IMR-90 (cell line): ENCODE measurements around the gene PRKN. TPM values are rescaled to one million over a fixed set of nuclear protein-coding genes. Genes with fewer than 3 reads are reported as not detected.

Source experiments
- ATAC-seq: fragments of 200-7000 bp; cut with Tn5 transposase; 2 replicates; pipeline ENCODE4 v1.9.1; 2020; ENCODE audit warnings: low read depth, mild to moderate bottlenecking, moderate library complexity
- BruUV-seq: library from RNA; stranded (reverse); fragments of 400-500 nt; replicated peaks from 2 replicates; lab custom pipeline; 2021; lab: Mats Ljungman, UMichigan
- CTCF ChIA-PET: fragments of 300-600 bp; formaldehyde crosslinking; extraction: SDS; loops from one replicate; lab custom pipeline; 2021; ENCODE audit warnings: antibody characterized with exemption; lab: Yijun Ruan, JAX
- POLR2A ChIA-PET: fragments of 300-600 bp; sonication (Branson Sonifier 250); formaldehyde crosslinking; loops from one replicate; lab custom pipeline; 2022; ENCODE audit warnings: antibody characterized with exemption; ENCODE audit not compliant: unreplicated experiment; lab: Charles Lee
- DNase-seq: peaks from one replicate; pipeline ENCODE4 v3.0.0; 2013
- H2AFZ ChIP-seq: replicated peaks from 2 replicates; pipeline ENCODE3; 2013; ENCODE audit warnings: low read length, mild to moderate bottlenecking; ENCODE audit not compliant: poor library complexity
- H2AK5ac ChIP-seq: 2 replicates; pipeline ENCODE4 v1.6.1; 2013; ENCODE audit warnings: low read depth, low read length, inconsistent platforms
- H2AK9ac ChIP-seq: replicated peaks from 2 replicates; pipeline ENCODE3; 2013; ENCODE audit warnings: mild to moderate bottlenecking, low read depth, low read length, moderate library complexity; ENCODE audit not compliant: poor library complexity
- H2BK120ac ChIP-seq: 2 replicates; pipeline ENCODE4 v1.6.1; 2013; ENCODE audit warnings: low read depth, low read length, inconsistent platforms
- H2BK15ac ChIP-seq: 3 replicates; pipeline ENCODE4 v1.6.1; 2013; ENCODE audit warnings: low read depth, low read length, inconsistent platforms
- H2BK20ac ChIP-seq: 2 replicates; pipeline ENCODE4 v1.6.1; 2013; ENCODE audit warnings: low read depth, mild to moderate bottlenecking, inconsistent platforms, low read length, moderate library complexity
- H2BK5ac ChIP-seq: 2 replicates; pipeline ENCODE4 v1.6.1; 2013; ENCODE audit warnings: mild to moderate bottlenecking, low read depth, low read length, inconsistent platforms; ENCODE audit not compliant: poor library complexity, severe bottlenecking
- H3K14ac ChIP-seq: replicated peaks from 2 replicates; pipeline ENCODE4 v1.6.1; 2013; ENCODE audit warnings: low read depth, low read length, inconsistent platforms
- H3K18ac ChIP-seq: 2 replicates; pipeline ENCODE4 v1.6.1; 2013; ENCODE audit warnings: low read depth, low read length, control low read depth
- H3K23ac ChIP-seq: 2 replicates; pipeline ENCODE4 v1.6.1; 2013; ENCODE audit warnings: low read depth, low read length, inconsistent platforms
- H3K27ac ChIP-seq: 2 replicates; pipeline ENCODE4 v1.5.1; 2013; ENCODE audit warnings: mild to moderate bottlenecking, control low read depth, low read length; ENCODE audit not compliant: insufficient read depth
- H3K27me3 ChIP-seq: 2 replicates; pipeline ENCODE4 v1.6.1; 2013; ENCODE audit warnings: low read length; ENCODE audit not compliant: control insufficient read depth, insufficient read depth
- H3K36me3 ChIP-seq: 2 replicates; pipeline ENCODE4 v1.6.1; 2013; ENCODE audit warnings: low read length, mixed read lengths; ENCODE audit not compliant: control insufficient read depth, insufficient read depth
- H3K4ac ChIP-seq: 2 replicates; pipeline ENCODE4 v1.6.1; 2013; ENCODE audit warnings: low read depth, low read length, inconsistent platforms
- H3K4me1 ChIP-seq: 2 replicates; pipeline ENCODE4 v1.6.1; 2013; ENCODE audit warnings: low read length, mixed read lengths; ENCODE audit not compliant: control insufficient read depth, insufficient read depth
- H3K4me2 ChIP-seq: 2 replicates; pipeline ENCODE4 v1.6.1; 2013; ENCODE audit warnings: low read depth, mild to moderate bottlenecking, control low read depth, low read length, moderate library complexity
- H3K4me3 ChIP-seq: 2 replicates; pipeline ENCODE4 v1.5.1; 2013; ENCODE audit warnings: low read depth, mild to moderate bottlenecking, control low read depth, low read length, moderate library complexity; ENCODE audit not compliant: insufficient read depth
- H3K56ac ChIP-seq: 2 replicates; pipeline ENCODE4 v1.6.1; 2013; ENCODE audit warnings: low read length, inconsistent platforms; ENCODE audit not compliant: insufficient read depth; ENCODE audit errors: extremely low read depth
- H3K79me1 ChIP-seq, 2 experiments: 2 replicates each; pipeline ENCODE4 v1.6.1; 2013; ENCODE audit warnings: low read length in 2 of 2, inconsistent platforms in 1 of 2, low read depth in 1 of 2
- H3K9ac ChIP-seq: 2 replicates; pipeline ENCODE4 v1.6.1; 2013; ENCODE audit warnings: low read depth, low read length, control low read depth
- H3K9me1 ChIP-seq: 2 replicates; pipeline ENCODE4 v1.6.1; 2013; ENCODE audit warnings: low read length, inconsistent platforms; ENCODE audit not compliant: insufficient read depth
- H3K9me3 ChIP-seq: 2 replicates; pipeline ENCODE4 v1.6.1; 2013; ENCODE audit warnings: low read length; ENCODE audit not compliant: control insufficient read depth, insufficient read depth
- H4K20me1 ChIP-seq: 2 replicates; pipeline ENCODE4 v1.6.1; 2013; ENCODE audit warnings: low read length, inconsistent platforms; ENCODE audit not compliant: insufficient read depth
- H4K5ac ChIP-seq: 2 replicates; pipeline ENCODE4 v1.6.1; 2013; ENCODE audit warnings: mild to moderate bottlenecking, low read depth, low read length, control low read depth
- H4K8ac ChIP-seq, 2 experiments: 2 replicates each; pipeline ENCODE4 v1.6.1; 2013; ENCODE audit warnings: low read depth in 2 of 2, low read length in 2 of 2, control low read depth in 1 of 2, inconsistent platforms in 1 of 2
- H4K91ac ChIP-seq: 2 replicates; pipeline ENCODE4 v1.6.1; 2013; ENCODE audit warnings: low read depth, low read length, inconsistent platforms; ENCODE audit not compliant: insufficient read depth
- BHLHE40 ChIP-seq: fragments of 150-350 bp; IDR thresholded peaks from 2 replicates; pipeline ENCODE4 v1.6.1; 2016; ENCODE audit warnings: mild to moderate bottlenecking, low read depth, low read length
- CEBPB ChIP-seq: IDR thresholded peaks from 2 replicates; pipeline ENCODE4 v1.6.1; 2012; ENCODE audit warnings: low read depth, low read length, improper control_type of control experiment
- CHD1 ChIP-seq: IDR thresholded peaks from 2 replicates; pipeline ENCODE4 v1.6.1; 2012; ENCODE audit warnings: low read depth, low read length, improper control_type of control experiment
- FOS ChIP-seq: fragments of 150-350 bp; IDR thresholded peaks from 2 replicates; pipeline ENCODE4 v1.6.1; 2016; ENCODE audit warnings: low read depth, low read length
- MAFK ChIP-seq: IDR thresholded peaks from 2 replicates; pipeline ENCODE4 v1.6.1; 2012; ENCODE audit warnings: low read depth, low read length, improper control_type of control experiment
- MAZ ChIP-seq: IDR thresholded peaks from 2 replicates; pipeline ENCODE4 v1.6.1; 2012; ENCODE audit warnings: low read depth, mild to moderate bottlenecking, low read length, improper control_type of control experiment, moderate library complexity, borderline replicate concordance
- MXI1 ChIP-seq: IDR thresholded peaks from 2 replicates; pipeline ENCODE4 v1.6.1; 2012; ENCODE audit warnings: low read depth, mild to moderate bottlenecking, low read length, moderate library complexity, borderline replicate concordance
- NFE2L2 ChIP-seq: fragments of 150-350 bp; IDR thresholded peaks from 2 replicates; pipeline ENCODE4 v1.6.1; 2016; ENCODE audit warnings: low read depth, mild to moderate bottlenecking, low read length
- POLR2A ChIP-seq: IDR thresholded peaks from 2 replicates; pipeline ENCODE4 v1.6.1; 2012; ENCODE audit warnings: mild to moderate bottlenecking, low read depth, low read length
- RAD21 ChIP-seq: IDR thresholded peaks from 2 replicates; pipeline ENCODE4 v1.6.1; 2012; ENCODE audit warnings: low read length, improper control_type of control experiment
- RCOR1 ChIP-seq: IDR thresholded peaks from 2 replicates; pipeline ENCODE4 v1.6.1; 2012; ENCODE audit warnings: mild to moderate bottlenecking, low read length, improper control_type of control experiment; ENCODE audit not compliant: insufficient replicate concordance
- RFX5 ChIP-seq: IDR thresholded peaks from 2 replicates; pipeline ENCODE4 v1.8.0; 2012; ENCODE audit warnings: low read depth, mild to moderate bottlenecking, low read length, moderate library complexity
- SMC3 ChIP-seq: fragments of 150-350 bp; IDR thresholded peaks from 2 replicates; pipeline ENCODE4 v1.6.1; 2016; ENCODE audit warnings: low read depth, mild to moderate bottlenecking, antibody characterized with exemption, low read length, moderate library complexity
- dilution Hi-C: fragments of 300-500 bp; cut with HindIII; formaldehyde crosslinking; loops from one replicate; pipeline ENCODE4 v1.14.3; 2018; ENCODE audit warnings: low sequenced_read_pairs; ENCODE audit not compliant: unreplicated experiment
- in situ Hi-C: fragments of 300-500 bp; cut with MboI; formaldehyde crosslinking; loops from 3 replicates; pipeline ENCODE4 v1.14.3; 2019; ENCODE audit warnings: low sequenced_read_pairs, inconsistent platforms, mixed read lengths
- intact Hi-C: fragments of 100-400 bp; cut with micrococcal nuclease; formaldehyde crosslinking; loops from 2 replicates; pipeline ENCODE4 v1.10.0; 2022
- polyA plus RNA-seq, 3 experiments: library from polyadenylated mRNA; depleted of rRNA; stranded (reverse); fragments of >200 nt; gene quantifications; 2 replicates each; pipeline ENCODE4 v1.2.3, GENCODE V29; 2012; ENCODE audit warnings: low replicate concordance in 1 of 3
- total RNA-seq: library from RNA; depleted of rRNA; stranded (reverse); fragments of >200 nt; gene quantifications from 2 replicates; pipeline ENCODE4 v1.2.3, GENCODE V29; 2012
- TF ChIP-seq, protein P1 (sequence below): conservative IDR thresholded peaks from 2 replicates; pipeline ENCODE4 v1.5.1; 2012; ENCODE audit warnings: mild to moderate bottlenecking, low read depth, low read length, improper control_type of control experiment
- TF ChIP-seq, protein P2 (sequence below): fragments of 150-350 bp; IDR thresholded peaks from 2 replicates; pipeline ENCODE4 v1.6.1; 2016; ENCODE audit warnings: low read depth, mild to moderate bottlenecking, low read length, moderate library complexity, borderline replicate concordance
- TF ChIP-seq, protein P3 (sequence below): fragments of 150-350 bp; IDR thresholded peaks from 2 replicates; pipeline ENCODE4 v1.6.1; 2017; ENCODE audit warnings: mild to moderate bottlenecking, antibody characterized with exemption, low read length, low read depth

The PRKN gene
- total and polyA plus RNA-seq, 2 of the 4 experiments (the other 2 are of a cell fraction) = 0.15 to 0.18 TPM

DNA sequence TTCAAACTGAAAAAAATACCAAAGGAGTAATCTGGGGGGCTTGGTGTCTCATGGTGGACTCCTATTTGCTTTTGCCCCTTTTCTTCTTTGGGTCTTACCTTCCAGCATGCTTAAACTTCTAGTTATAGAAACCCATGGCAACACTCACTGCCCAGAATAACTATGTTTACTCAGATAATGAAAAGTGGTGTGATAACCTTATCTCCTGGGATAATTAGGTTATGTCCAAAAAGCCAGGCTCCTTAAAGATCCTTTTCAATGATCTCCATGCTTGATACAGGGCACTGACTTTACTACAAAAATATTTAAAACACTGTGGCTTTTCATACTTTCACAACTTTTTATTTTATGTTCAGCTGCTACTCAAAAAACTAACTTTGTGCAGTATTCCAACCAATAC is 245.6 kb downstream of the PRKN start:
- no peak overlapping the region for H3K9ac ChIP-seq
- no peak overlapping the region for H3K27ac ChIP-seq
- no peak for DNase-seq
- H2BK120ac ChIP-seq = no peak overlapping the region
- peaks cover 17% of the 10 kb centered on the region for H3K9me3 ChIP-seq
- H3K4ac ChIP-seq = no peak overlapping the region
- H4K91ac ChIP-seq = no peak overlapping the region
- H2BK20ac ChIP-seq = no peak overlapping the region
- H3K4me3 ChIP-seq = no peak overlapping the region
- H3K23ac ChIP-seq = no peak overlapping the region
- H4K20me1 ChIP-seq = no peaks in the 10 kb centered on the region
- H3K27me3 ChIP-seq = no peaks in the 10 kb centered on the region
- no peak overlapping the region for H3K4me2 ChIP-seq
- BruUV-seq = no TSS peak
- no peaks in the 10 kb centered on the region for H3K36me3 ChIP-seq
- no peak for TF ChIP-seq RCOR1
- no peak for TF ChIP-seq MAZ
- TF ChIP-seq, protein P1, sequence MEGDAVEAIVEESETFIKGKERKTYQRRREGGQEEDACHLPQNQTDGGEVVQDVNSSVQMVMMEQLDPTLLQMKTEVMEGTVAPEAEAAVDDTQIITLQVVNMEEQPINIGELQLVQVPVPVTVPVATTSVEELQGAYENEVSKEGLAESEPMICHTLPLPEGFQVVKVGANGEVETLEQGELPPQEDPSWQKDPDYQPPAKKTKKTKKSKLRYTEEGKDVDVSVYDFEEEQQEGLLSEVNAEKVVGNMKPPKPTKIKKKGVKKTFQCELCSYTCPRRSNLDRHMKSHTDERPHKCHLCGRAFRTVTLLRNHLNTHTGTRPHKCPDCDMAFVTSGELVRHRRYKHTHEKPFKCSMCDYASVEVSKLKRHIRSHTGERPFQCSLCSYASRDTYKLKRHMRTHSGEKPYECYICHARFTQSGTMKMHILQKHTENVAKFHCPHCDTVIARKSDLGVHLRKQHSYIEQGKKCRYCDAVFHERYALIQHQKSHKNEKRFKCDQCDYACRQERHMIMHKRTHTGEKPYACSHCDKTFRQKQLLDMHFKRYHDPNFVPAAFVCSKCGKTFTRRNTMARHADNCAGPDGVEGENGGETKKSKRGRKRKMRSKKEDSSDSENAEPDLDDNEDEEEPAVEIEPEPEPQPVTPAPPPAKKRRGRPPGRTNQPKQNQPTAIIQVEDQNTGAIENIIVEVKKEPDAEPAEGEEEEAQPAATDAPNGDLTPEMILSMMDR = no peak
- no peak for TF ChIP-seq RAD21
- no peak for TF ChIP-seq MAFK
- TF ChIP-seq, protein P2, sequence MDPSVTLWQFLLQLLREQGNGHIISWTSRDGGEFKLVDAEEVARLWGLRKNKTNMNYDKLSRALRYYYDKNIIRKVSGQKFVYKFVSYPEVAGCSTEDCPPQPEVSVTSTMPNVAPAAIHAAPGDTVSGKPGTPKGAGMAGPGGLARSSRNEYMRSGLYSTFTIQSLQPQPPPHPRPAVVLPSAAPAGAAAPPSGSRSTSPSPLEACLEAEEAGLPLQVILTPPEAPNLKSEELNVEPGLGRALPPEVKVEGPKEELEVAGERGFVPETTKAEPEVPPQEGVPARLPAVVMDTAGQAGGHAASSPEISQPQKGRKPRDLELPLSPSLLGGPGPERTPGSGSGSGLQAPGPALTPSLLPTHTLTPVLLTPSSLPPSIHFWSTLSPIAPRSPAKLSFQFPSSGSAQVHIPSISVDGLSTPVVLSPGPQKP = no peak
- no peak for TF ChIP-seq SMC3
- TF ChIP-seq CHD1 = no peak
- TF ChIP-seq RFX5 = no peak
- TF ChIP-seq, protein P3, sequence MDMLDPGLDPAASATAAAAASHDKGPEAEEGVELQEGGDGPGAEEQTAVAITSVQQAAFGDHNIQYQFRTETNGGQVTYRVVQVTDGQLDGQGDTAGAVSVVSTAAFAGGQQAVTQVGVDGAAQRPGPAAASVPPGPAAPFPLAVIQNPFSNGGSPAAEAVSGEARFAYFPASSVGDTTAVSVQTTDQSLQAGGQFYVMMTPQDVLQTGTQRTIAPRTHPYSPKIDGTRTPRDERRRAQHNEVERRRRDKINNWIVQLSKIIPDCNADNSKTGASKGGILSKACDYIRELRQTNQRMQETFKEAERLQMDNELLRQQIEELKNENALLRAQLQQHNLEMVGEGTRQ = no peak
- no peak for TF ChIP-seq MXI1
- TF ChIP-seq BHLHE40 = no peak
- no peak for TF ChIP-seq CEBPB
- TF ChIP-seq FOS = no peak
- TF ChIP-seq POLR2A = no peak
- no peak for TF ChIP-seq NFE2L2
- ChIA-PET CTCF (no interaction called here), POLR2A (no interaction called here)
- H2BK15ac ChIP-seq = no peak overlapping the region
- no peak overlapping the region for H2AFZ ChIP-seq
- H2AK9ac ChIP-seq = no peak overlapping the region
- H3K14ac ChIP-seq = no peak overlapping the region
- H3K18ac ChIP-seq = no peak overlapping the region
- in situ Hi-C loops (no loop called here), intact Hi-C loops (no loop called here), dilution Hi-C loops (no loop called here)
- H2BK5ac ChIP-seq = no peak overlapping the region
- no peak overlapping the region for H3K56ac ChIP-seq
- no peaks in the 10 kb centered on the region for H3K4me1 ChIP-seq
- H3K9me1 ChIP-seq = no peaks in the 10 kb centered on the region
- H2AK5ac ChIP-seq = no peak overlapping the region
- no peak overlapping the region for H4K8ac ChIP-seq
- no peaks in the 10 kb centered on the region for H3K79me1 ChIP-seq
- no peak overlapping the region for H4K5ac ChIP-seq
- no peak for ATAC-seq
